Transverse colon (tissue), 4 donors: ENCODE results near the gene WNK2.

Experiments used
- POLR2A ChIP-seq: fragments of 450-650 bp; IDR thresholded peaks from one replicate; pipeline ENCODE4 v1.6.1; 2016; ENCODE audit warnings: antibody characterized with exemption, mild to moderate bottlenecking, moderate library complexity
- POLR2AphosphoS5 ChIP-seq, 3 donors: sonication (generic); formaldehyde crosslinking; IDR thresholded peaks; one replicate each; pipeline ENCODE4 v1.6.1; 2016; ENCODE audit warnings: antibody characterized with exemption in 3 of 3
- TF ChIP-seq, protein P1 (sequence below), 5 experiments: fragments of 200-600 bp in 3 of 5; fragments of 450-650 bp in 2 of 5; sonication (generic) in 3 of 5; IDR thresholded peaks; 1 replicate in 2 of 5; 2 replicates in 3 of 5; pipeline ENCODE4 v1.5.1; 2016 to 2017; ENCODE audit warnings: antibody characterized with exemption in 5 of 5, inconsistent platforms in 3 of 5, mild to moderate bottlenecking in 2 of 5, moderate library complexity in 1 of 5

DNA sequence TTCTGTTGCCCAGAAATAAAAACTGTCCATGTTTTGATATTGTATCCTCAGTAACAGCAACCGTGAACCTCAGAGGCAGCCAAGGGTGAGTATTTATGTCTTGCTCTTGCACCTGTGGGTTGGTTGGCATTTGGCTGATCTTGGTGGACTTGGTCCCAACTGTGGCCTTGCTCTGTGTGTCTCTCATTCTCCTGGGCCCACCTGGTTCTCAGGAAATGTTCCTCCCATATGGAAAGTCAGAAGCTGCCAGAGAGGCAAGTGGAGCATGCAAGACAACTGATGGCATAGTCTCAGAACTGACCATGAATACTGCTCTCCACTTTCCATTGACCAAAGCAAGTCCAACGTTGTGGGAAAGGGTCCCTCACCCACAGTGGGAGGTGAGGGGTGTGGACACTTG lies 36.3 kb upstream of the WNK2 start:
- TF ChIP-seq, protein P1, sequence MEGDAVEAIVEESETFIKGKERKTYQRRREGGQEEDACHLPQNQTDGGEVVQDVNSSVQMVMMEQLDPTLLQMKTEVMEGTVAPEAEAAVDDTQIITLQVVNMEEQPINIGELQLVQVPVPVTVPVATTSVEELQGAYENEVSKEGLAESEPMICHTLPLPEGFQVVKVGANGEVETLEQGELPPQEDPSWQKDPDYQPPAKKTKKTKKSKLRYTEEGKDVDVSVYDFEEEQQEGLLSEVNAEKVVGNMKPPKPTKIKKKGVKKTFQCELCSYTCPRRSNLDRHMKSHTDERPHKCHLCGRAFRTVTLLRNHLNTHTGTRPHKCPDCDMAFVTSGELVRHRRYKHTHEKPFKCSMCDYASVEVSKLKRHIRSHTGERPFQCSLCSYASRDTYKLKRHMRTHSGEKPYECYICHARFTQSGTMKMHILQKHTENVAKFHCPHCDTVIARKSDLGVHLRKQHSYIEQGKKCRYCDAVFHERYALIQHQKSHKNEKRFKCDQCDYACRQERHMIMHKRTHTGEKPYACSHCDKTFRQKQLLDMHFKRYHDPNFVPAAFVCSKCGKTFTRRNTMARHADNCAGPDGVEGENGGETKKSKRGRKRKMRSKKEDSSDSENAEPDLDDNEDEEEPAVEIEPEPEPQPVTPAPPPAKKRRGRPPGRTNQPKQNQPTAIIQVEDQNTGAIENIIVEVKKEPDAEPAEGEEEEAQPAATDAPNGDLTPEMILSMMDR (IDR thresholded peaks at IDR 0.05), result no peak
- TF ChIP-seq POLR2A (no peak), POLR2AphosphoS5 (IDR thresholded peaks at IDR 0.05) (no peak)
